ENCODE measurements around the gene RELB.
"Not testable (repeated sequence)": the region's sequence is repeated elsewhere in the genome, so short reads cannot be mapped to it uniquely, and the experiment has no call there.

RELB gene

GRCh38 chr19:44988273-44988672 lies 13.0 kb upstream of the RELB start:
- DNase-seq, result no peak

DNA sequence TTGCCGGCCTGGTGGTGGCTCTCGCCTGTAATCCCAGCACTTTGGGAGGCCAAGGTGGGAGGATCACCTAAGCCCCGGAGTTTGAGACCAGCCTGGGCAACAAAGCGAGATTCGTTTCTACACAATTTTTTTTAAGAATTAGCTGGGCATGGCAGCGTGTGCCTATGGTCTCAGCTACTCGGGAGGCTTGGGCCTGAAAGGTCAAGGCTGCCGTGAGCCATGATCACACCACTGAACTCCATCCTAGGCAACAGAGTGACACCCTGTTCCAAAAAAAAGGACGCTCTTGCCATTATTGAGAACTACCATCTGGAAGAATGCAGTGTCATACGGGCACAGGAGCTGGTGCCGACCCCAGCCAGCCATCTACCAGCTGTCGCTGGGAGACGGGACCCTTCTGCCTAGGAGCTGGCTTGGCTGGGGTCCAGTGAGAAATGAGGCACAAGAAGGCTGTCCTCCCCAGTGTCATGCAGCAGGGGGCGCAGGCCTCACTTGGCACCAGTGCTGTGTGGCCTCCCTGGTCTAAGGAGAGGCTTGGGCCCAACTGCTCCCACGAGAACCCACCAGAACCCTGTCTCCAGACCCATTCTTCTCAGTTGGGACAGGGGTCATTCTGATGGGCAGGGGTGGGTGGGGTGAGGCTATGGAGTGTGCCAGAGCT lies 12.2 kb upstream of the RELB start:
- DNase-seq, result no peak

DNA sequence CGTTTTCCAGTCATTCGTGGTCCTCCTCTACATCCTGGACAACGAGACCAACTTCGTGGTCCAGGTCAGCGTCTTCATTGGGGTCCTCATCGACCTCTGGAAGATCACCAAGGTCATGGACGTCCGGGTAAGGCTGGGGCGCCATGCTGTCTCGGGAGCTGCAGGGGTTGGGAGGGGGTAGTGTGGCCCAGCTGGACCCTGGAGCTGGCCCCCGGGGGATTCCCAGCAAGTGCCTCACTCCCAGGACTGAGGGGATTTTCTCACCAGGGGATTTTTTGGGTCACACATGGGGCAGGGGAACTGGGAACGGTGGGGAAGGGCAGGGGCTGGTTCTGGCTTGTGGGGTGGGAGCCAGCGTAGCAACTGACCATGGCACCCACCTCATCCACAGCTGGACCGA lies 10.8 kb upstream of the RELB start:
- no peak for DNase-seq

DNA sequence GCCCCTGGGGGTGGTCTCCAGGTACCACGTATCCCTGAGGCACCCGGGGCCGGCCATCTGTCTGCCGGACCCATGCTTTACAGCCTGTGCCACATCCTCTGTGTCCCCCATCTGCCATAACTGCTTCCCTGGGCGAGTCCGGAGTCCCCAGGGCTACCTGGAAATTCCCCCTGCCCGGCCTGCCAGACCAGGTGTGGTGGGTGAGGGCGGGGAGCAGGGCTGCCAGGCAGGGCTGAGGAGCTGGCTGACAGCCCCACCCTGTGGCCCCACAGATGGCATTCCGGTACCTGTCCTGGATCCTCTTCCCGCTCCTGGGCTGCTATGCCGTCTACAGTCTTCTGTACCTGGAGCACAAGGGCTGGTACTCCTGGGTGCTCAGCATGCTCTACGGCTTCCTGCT lies 10.3 kb upstream of the RELB start:
- no peak for DNase-seq

DNA sequence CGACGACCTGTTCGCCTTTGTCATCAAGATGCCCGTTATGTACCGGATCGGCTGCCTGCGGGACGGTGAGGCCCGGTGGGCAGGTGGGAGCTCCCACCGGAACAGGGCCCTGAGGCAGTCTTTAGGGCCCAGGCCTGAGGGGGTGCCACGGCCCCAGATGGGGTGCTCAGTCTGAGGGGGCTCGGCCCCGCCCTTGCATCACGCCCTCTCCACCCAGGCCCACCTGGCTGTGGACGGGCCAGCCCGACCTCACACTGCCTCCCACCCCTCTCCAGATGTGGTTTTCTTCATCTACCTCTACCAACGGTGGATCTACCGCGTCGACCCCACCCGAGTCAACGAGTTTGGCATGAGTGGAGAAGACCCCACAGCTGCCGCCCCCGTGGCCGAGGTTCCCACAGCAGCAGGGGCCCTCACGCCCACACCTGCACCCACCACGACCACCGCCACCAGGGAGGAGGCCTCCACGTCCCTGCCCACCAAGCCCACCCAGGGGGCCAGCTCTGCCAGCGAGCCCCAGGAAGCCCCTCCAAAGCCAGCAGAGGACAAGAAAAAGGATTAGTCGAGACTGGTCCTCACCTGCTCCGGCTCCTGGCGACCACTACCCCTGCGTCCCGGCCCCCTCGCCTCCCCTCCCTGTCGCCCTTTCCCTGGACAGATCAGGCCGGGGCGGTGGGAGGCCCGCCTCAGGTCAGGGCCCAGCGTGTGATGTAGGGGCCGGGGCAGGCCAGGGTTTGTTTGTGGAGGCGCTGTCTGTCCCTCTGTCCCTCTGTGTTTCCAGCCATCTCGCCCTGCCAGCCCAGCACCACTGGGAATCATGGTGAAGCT lies 8.7 kb upstream of the RELB start:
- no peak for DNase-seq

GRCh38 chr19:44993526-44993925 lies 7.7 kb upstream of the RELB start:
- DNase-seq, result no peak

DNA sequence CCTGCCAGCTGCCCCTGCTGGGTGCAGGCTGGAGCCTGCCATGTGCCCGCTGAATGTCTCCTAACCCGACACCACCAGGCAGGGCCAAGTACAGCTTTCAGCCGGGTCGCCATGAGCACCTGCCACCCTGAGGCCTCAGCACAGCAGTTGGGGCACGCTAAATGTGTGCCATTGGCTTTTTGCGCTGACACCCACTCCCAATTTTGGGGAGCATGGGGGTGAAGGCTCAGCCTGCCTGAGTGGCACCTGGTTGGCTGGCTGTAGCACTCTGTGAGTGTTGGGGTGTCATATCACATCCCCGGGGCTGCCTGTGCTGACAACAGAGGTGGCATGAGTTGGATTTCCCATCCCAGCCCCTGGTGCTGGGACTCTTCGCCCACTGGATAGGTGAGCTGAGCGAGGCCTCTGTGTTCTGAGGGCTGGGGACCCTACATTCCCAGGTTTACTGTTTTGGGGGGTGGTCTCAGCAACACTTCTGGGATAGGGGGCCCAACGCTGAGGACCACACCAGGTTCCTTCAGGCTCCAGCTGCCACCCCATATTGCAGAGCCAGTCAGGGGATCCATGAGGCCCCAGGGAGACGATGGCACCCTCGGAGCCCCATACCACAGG lies 7.2 kb upstream of the RELB start:
- no peak for DNase-seq

- DNase-seq, result no peak
Observed at GRCh38 chr19:44998025-44998424, 3.2 kb upstream of the RELB start.

- not testable (repeated sequence) for DNase-seq
Observed at GRCh38 chr19:44999131-44999925, 1.9 kb upstream of the RELB start.

GRCh38 chr19:45000665-45001064 lies 599 bp upstream of the RELB start:
- DNase-seq, result not testable (repeated sequence)

DNA sequence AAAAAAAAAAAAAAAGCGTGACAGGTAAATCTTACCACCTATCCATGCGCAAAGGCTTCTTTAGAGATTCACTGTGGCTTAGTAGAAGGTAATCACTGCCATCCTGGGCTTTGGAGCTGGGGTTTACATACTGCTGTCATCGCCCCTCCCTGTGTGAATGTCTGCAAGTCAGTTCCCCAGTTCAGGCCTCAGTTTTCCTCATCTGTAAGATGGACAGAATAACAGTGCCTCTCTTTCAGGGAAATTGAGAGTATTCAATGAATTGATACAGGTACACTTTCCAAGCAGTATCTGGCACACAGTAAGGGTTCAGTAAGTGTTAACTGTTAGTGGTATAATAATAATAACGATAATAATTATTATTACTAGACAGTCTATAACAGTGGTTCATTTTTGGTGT lies 2.2 kb downstream of the RELB start:
- no peak for DNase-seq

DNA sequence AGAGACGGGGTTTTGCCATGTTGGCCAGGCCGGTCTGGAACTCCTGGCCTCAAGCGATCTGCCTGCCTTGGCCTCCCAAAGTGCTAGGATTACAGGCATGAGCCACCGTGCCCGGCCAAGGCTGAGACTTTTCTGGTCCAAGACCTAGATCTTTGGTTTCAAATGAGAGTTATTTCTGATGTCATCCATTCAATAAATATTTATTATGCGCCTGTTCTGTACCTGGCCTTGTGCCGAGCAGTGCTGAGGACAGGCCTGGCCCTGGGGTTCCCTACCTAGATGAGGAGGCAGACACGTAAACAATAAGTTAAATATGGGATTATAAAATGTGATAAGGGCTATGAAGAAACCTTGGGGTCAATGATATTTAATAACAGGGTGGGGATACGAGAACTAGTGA lies 4.5 kb downstream of the RELB start:
- no peak for DNase-seq

DNA sequence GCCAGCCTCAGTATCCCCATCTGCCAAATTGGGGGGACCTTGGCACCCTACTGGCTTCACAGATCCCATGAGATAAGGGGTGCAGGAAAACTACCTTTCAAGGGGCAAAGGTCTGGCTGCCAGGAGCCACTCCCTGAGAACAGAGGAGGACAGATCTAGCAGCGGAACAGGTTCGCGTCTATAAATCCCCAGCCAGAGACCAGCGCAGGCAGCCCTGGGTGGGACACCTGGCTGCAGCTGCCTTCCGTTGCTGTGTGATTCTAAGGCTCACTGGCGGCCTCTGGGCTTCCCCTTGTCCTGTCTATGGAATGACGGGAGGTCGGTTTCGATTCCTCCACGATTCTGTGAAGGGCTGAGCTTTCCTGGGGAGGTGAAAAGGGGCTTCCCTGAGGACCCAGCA lies 7.3 kb downstream of the RELB start:
- DNase-seq, result no peak

DNA sequence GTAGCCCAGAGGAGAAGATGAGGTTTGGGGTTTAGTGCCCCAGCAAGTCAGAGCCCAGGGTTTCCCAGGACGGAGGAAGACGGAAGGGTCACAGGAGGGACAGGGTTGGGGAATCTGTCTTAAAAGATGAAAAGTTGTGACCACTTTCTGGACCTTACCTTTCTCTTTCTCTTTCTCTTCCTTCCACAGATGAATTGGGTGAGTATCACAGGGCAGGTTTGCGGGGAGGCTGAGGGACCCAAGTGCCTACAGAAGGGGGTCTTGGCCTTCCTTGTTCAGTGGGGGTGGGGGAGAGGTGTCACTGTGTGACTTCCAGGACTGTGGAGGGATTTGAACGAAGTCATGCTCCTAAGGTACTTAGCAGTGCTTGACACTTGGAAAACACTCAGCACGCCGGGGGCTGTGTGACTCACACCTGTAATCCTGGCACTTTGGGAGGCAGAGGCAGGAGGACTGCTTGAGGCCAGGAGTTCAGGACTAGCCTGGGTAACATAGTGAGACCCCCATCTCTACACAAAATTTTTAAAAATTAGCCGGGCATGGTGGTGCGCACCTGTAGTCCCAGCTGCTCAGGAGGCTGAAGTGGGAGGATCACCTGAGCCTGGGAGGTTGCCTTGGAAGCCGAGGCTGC lies 8.5 kb downstream of the RELB start:
- DNase-seq, result no peak

DNA sequence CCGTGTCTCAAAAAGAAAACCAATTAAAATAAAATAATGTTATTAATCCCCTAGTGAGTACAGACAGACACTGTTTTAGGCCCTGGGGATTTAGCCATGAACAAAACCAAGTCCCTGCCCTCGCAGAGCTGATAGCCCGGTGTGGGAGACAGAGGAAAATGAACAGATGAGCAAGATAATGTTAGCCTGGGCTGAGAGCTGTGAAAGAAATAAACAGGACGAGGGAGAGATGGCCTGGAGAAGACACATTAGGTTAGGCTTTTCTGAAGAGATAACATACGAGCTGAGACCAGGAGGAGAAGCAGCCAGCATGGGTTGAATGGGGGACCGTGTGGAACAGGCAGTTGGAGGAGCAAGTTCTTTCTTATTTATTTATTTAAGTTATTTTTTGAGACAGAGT lies 9.0 kb downstream of the RELB start:
- DNase-seq, result no peak

GRCh38 chr19:45011959-45012358 lies 10.7 kb downstream of the RELB start:
- DNase-seq, result no peak

DNA sequence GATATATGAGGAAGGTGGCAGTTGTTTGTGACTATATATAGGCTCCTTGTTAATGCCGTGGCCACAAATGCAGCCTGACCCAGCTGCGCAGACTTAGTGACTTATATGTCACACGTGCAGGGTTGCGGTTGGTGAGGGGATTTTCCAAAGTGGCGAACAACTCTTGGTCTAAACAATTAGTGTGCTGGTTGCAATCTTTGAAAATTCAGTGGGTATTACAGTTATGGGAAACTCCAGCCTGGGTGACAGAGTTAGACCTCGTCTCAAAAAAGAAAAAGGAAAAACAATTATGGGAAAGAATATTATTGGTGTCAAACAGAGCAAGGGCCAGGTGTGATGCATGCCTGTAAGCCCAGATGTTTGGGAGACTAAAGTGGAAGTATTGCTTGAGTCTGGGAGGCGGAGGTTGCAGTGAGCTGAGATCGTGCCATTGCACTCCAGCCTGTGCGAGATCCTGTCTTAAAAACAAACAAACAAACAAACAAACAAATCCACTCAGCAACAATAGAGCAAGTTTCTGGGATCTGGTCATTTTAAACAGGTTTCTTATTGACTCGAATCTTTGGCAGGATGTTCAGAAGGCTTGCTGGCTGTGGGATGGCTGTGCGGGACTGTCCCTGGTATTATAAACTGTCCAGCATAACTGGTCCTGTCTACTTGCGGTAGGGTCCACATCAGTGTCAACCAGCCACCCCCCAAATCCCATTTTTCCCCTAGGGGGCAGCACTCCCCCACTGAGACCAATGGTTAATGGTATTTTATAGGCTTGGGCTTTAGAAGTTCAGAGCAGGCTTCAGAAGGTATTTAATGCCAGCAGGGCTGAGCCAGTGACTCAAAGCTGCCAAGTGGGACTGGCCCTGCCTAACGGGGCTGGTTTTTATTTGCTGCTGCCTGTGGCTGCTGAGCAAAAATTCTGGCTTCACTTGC lies 15.4 kb downstream of the RELB start:
- peak; percentile 16 for DNase-seq

GRCh38 chr19:45019187-45019586 lies 17.9 kb downstream of the RELB start:
- DNase-seq, result no peak

- no peak for DNase-seq
Observed at GRCh38 chr19:45020071-45020470, 18.8 kb downstream of the RELB start.

GRCh38 chr19:45021971-45022370 lies 20.7 kb downstream of the RELB start:
- DNase-seq, result no peak

DNA sequence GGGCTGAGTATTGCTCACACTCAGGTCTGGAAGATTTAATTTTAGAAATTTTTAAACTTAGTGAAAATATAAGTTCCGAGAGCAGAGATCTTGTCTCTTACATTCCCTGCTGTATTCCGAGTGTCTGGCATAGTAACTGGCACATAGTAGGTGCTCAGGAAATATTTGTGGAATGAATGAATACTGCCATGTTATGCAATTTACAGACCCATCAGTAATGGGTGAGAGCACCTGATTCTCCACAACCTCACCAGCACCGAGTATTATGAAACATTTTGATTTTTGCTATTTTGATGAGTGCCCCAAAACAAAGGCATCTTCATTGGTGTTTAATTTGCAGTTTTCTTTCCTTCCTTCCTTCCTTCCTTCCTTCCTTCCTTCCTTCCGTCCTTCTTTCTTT lies 21.8 kb downstream of the RELB start:
- no peak for DNase-seq

- no peak for DNase-seq
Observed at GRCh38 chr19:45025264-45025663, 24.0 kb downstream of the RELB start.
